HepG2 (cell line): ENCODE results near the gene KRTAP6-1. TPM values are rescaled to one million over a fixed set of nuclear protein-coding genes. Genes with fewer than 3 reads are reported as not detected.

Experiments used
- ATAC-seq: fragments of 200-7000 bp; cut with Tn5 transposase; 3 replicates; pipeline ENCODE4 v1.9.1; 2020; ENCODE audit warnings: mild to moderate bottlenecking, moderate library complexity
- BruUV-seq: library from RNA; stranded (reverse); fragments of 400-500 nt; replicated peaks from 2 replicates; lab custom pipeline; 2021; lab: Mats Ljungman, UMichigan
- CTCF ChIA-PET: fragments of 300-600 bp; formaldehyde crosslinking; extraction: SDS; loops from one replicate; lab custom pipeline; 2021; ENCODE audit warnings: low total read pairs, inconsistent platforms, low intra/inter-chr PET ratio; lab: Yijun Ruan, JAX
- POLR2A ChIA-PET: fragments of 350-600 bp; sonication (Branson Sonifier 250); formaldehyde crosslinking; loops from one replicate; lab custom pipeline; 2020; ENCODE audit warnings: antibody characterized with exemption, inconsistent platforms; lab: Yijun Ruan, JAX
- DNase-seq: peaks from one replicate; pipeline ENCODE4 v3.0.0-alpha.2; 2015; ENCODE audit warnings: low spot score
- FAIRE-seq: peaks from 3 replicates; lab custom pipeline; 2011; peaks lifted over from hg19 to GRCh38; lab: Jason Lieb, UNC
- H2AFZ ChIP-seq: one replicate; pipeline ENCODE4 v1.6.1; 2011; ENCODE audit warnings: low read length, inconsistent platforms
- H3K27ac ChIP-seq: fragments of 300-600 bp; 3 replicates; pipeline ENCODE4 v1.8.0; 2011; ENCODE audit warnings: mixed run types, mild to moderate bottlenecking, mixed read lengths, low read length, inconsistent platforms; ENCODE audit not compliant: insufficient read depth; ENCODE audit errors: extremely low read length
- H3K27me3 ChIP-seq, 2 experiments: fragments of 200-600 bp in 1 of 2; 2 replicates in 1 of 2; 3 replicates in 1 of 2; pipeline versions ENCODE4 v1.6.0 to v1.8.0; 2011; ENCODE audit warnings: low read length in 2 of 2, mild to moderate bottlenecking in 2 of 2, moderate library complexity in 2 of 2, inconsistent platforms in 1 of 2; ENCODE audit not compliant: insufficient read depth in 2 of 2, control insufficient read depth in 1 of 2
- H3K36me3 ChIP-seq, 2 experiments: fragments of 200-600 bp in 1 of 2; replicated peaks in 1 of 2; 2 replicates in 1 of 2; 3 replicates in 1 of 2; pipeline versions ENCODE4 v1.5.1 to v1.8.0; 2011; ENCODE audit warnings: low read length in 2 of 2, inconsistent platforms in 1 of 2; ENCODE audit not compliant: insufficient read depth in 2 of 2, control insufficient read depth in 1 of 2
- H3K4me1 ChIP-seq: 2 replicates; pipeline ENCODE4 v1.5.1; 2012; ENCODE audit warnings: low read length, inconsistent platforms; ENCODE audit not compliant: insufficient read depth
- H3K4me2 ChIP-seq: 2 replicates; pipeline ENCODE4 v1.6.0; 2011; ENCODE audit warnings: low read depth, low read length, inconsistent platforms
- H3K4me3 ChIP-seq, 3 experiments: fragments of 200-600 bp in 1 of 3; sonication (generic), shearing (Covaris generic) in 1 of 3; replicated peaks in 1 of 3; 2 replicates each; pipeline ENCODE4 v1.5.1; 2011 to 2016; ENCODE audit warnings: low read length in 3 of 3, inconsistent platforms in 2 of 3, low read depth in 2 of 3, mild to moderate bottlenecking in 2 of 3, control low read depth in 1 of 3, mixed read lengths in 1 of 3; ENCODE audit not compliant: insufficient read depth in 1 of 3
- H3K79me2 ChIP-seq: one replicate; pipeline ENCODE4 v1.6.1; 2011; ENCODE audit warnings: low read length, inconsistent platforms; ENCODE audit not compliant: insufficient read depth
- H3K9ac ChIP-seq: 2 replicates; pipeline ENCODE4 v1.6.0; 2011; ENCODE audit warnings: mild to moderate bottlenecking, low read depth, low read length, inconsistent platforms; ENCODE audit not compliant: insufficient read depth
- H3K9me3 ChIP-seq: 2 replicates; pipeline ENCODE4 v1.5.1; 2012; ENCODE audit warnings: mild to moderate bottlenecking, low read length
- H4K20me1 ChIP-seq: 2 replicates; pipeline ENCODE4 v1.6.0; 2011; ENCODE audit warnings: inconsistent platforms, mild to moderate bottlenecking, low read length, moderate library complexity; ENCODE audit not compliant: insufficient read depth
- BCL6 ChIP-seq: IDR thresholded peaks from 2 replicates; pipeline ENCODE4 v1.6.1; 2016; ENCODE audit warnings: missing genetic modification reagents, missing compliant biosample characterization
- GLMP ChIP-seq: sonication (generic); formaldehyde crosslinking; IDR thresholded peaks from 2 replicates; pipeline ENCODE4 v1.9.0; 2021; ENCODE audit warnings: missing genetic modification reagents, mild to moderate bottlenecking, borderline replicate concordance
- HNRNPK ChIP-seq: fragments of 200-400 bp; formaldehyde crosslinking; IDR thresholded peaks from 2 replicates; pipeline ENCODE4 v1.6.1; 2018; ENCODE audit warnings: low read length, low read depth, moderate library complexity, mild to moderate bottlenecking; ENCODE audit not compliant: poor library complexity, severe bottlenecking
- HOXD1 ChIP-seq: sonication (generic); formaldehyde crosslinking; IDR thresholded peaks from 2 replicates; pipeline ENCODE4 v1.5.0; 2020; ENCODE audit warnings: missing genetic modification reagents
- MBNL3 ChIP-seq: fragments of 250-450 bp; sonication (Bioruptor Pico); conservative IDR thresholded peaks from 2 replicates; pipeline ENCODE4 v1.8.0; 2022; ENCODE audit warnings: mild to moderate bottlenecking, inconsistent platforms
- MIXL1 ChIP-seq: IDR thresholded peaks from 2 replicates; pipeline ENCODE4 v1.6.1; 2016
- MYC ChIP-seq: sonication (generic); formaldehyde crosslinking; IDR thresholded peaks from 2 replicates; pipeline ENCODE4 v1.9.0; 2021; ENCODE audit warnings: missing genetic modification reagents, borderline replicate concordance
- TEAD3 ChIP-seq: optimal IDR thresholded peaks from 2 replicates; pipeline ENCODE3; 2016; ENCODE audit warnings: borderline replicate concordance
- ZNF383 ChIP-seq: sonication (generic); formaldehyde crosslinking; IDR thresholded peaks from 2 replicates; pipeline ENCODE4 v1.4.0; 2020; ENCODE audit warnings: missing genetic modification reagents, mild to moderate bottlenecking, borderline replicate concordance
- ZNF552 ChIP-seq: sonication (generic); formaldehyde crosslinking; IDR thresholded peaks from 2 replicates; pipeline ENCODE4 v1.9.0; 2022; ENCODE audit warnings: missing genetic modification reagents, mild to moderate bottlenecking, borderline replicate concordance
- ZNF766 ChIP-seq: sonication (generic); formaldehyde crosslinking; IDR thresholded peaks from 2 replicates; pipeline ENCODE4 v1.5.0; 2020; ENCODE audit warnings: missing genetic modification reagents, borderline replicate concordance
- ZUFSP ChIP-seq: sonication (generic); formaldehyde crosslinking; IDR thresholded peaks from 2 replicates; pipeline ENCODE4 v1.9.0; 2021; ENCODE audit warnings: missing genetic modification reagents, mild to moderate bottlenecking, borderline replicate concordance
- WGBS: methylation state at CpG from one replicate; pipeline ENCODE4 v1.1.6; 2017; ENCODE audit warnings: low lambda C conversion rate; 5-methylcytosine and 5-hydroxymethylcytosine counted together
- in situ Hi-C: cut with HindIII; loops from 2 replicates; pipeline ENCODE4 v1.10.0; 2017; ENCODE audit warnings: low pct_unique_long_range_greater_than_20kb; ENCODE audit not compliant: extremely low pct_ligation_motif_present
- intact Hi-C: fragments of 100-400 bp; cut with micrococcal nuclease; formaldehyde crosslinking; loops from one replicate; pipeline ENCODE4 v1.10.0; 2022; ENCODE audit not compliant: unreplicated experiment
- polyA plus RNA-seq, 8 experiments: library from polyadenylated mRNA; depleted of rRNA in 3 of 8; stranded (reverse) in 7 of 8; unstranded in 1 of 8; fragments of >200 nt; fragmentation: Illumina TruSeq in 4 of 8; extraction: Trizol in 4 of 8; gene quantifications; 2 replicates each; pipeline versions ENCODE4 v1.2.1 to v1.2.3, GENCODE V29; 2011 to 2016; ENCODE audit warnings: low read depth in 4 of 8, missing spikeins in 1 of 8, mixed read lengths in 1 of 8; ENCODE audit not compliant: insufficient read depth in 1 of 8
- total RNA-seq, 5 experiments: library from RNA; depleted of rRNA; stranded (reverse); fragments of >200 nt; fragmentation: Illumina TruSeq; extraction: Trizol; gene quantifications; 2 replicates each; pipeline ENCODE4 v1.2.3, GENCODE V29; 2016; ENCODE audit warnings: low read depth in 1 of 5

KRTAP6-1 gene
- total and polyA plus RNA-seq, 2 of the 13 experiments (the other 11 are each of a cell fraction or from before 2014, with no cell fraction given): not detected

- intact Hi-C loops: no loop called here
- BruUV-seq: no TSS peak
- TF ChIP-seq ZNF383 (no peak), ZNF766 (CRISPR knock-in tag) (no peak), MIXL1 (CRISPR knock-in tag) (no peak), HOXD1 (CRISPR knock-in tag) (no peak), GLMP (CRISPR knock-in tag) (no peak), ZNF552 (CRISPR knock-in tag) (no peak), TEAD3 (no peak), BCL6 (CRISPR knock-in tag) (no peak), MYC (CRISPR knock-in tag) (no peak), HNRNPK (no peak), ZUFSP (CRISPR knock-in tag) (no peak), MBNL3 (CRISPR knock-in tag) (no peak)
These were observed 33.6 kb downstream of the KRTAP6-1 start for GRCh38 chr21:30580132-30580531.

More at GRCh38 chr21:30580132-30580531, 33.6 kb downstream of the KRTAP6-1 start:
- Histone ChIP-seq H3K27ac (no peak overlapping the region), H3K36me3 (no peaks in the 10 kb centered on the region), H3K4me3 (no peak overlapping the region), H3K4me1 (no peaks in the 10 kb centered on the region), H3K4me2 (no peak overlapping the region), H3K27me3 (no peaks in the 10 kb centered on the region), H3K79me2 (no peaks in the 10 kb centered on the region), H3K9ac (no peak overlapping the region), H2AFZ (no peak overlapping the region), H4K20me1 (no peaks in the 10 kb centered on the region), H3K9me3 (peaks cover 86% of the 10 kb centered on the region)
- ChIA-PET CTCF (no interaction called here), POLR2A (no interaction called here)
- in situ Hi-C loops: no loop called here
- FAIRE-seq (no peak), DNase-seq (no peak), ATAC-seq (no peak)
- 17% methylated on average over 3 of the region's 3 CpGs for WGBS
